GM12878 (cell line): ENCODE data around the gene RAPGEF4. TPM values are rescaled to one million over a fixed set of nuclear protein-coding genes. Genes with fewer than 3 reads are reported as not detected.

Experiments
- ATAC-seq: fragments of 200-7000 bp; cut with Tn5 transposase; 3 replicates; pipeline ENCODE4 v1.9.1; 2020; ENCODE audit warnings: mild to moderate bottlenecking, moderate library complexity
- BruUV-seq: library from RNA; stranded (reverse); fragments of 400-500 nt; replicated peaks from 2 replicates; lab custom pipeline; 2021; lab: Mats Ljungman, UMichigan
- CTCF ChIA-PET: fragments of 300-600 bp; sonication (Branson Sonifier 250); formaldehyde crosslinking; extraction: SDS; loops from one replicate; lab custom pipeline; 2021; ENCODE audit warnings: inconsistent platforms; lab: Yijun Ruan, JAX
- POLR2A ChIA-PET: fragments of 350-600 bp; formaldehyde crosslinking; extraction: SDS; loops from one replicate; lab custom pipeline; 2021; ENCODE audit warnings: inconsistent platforms; lab: Charles Lee
- RAD21 ChIA-PET: fragments of 300-600 bp; sonication (Branson Sonifier 250); formaldehyde crosslinking; loops from one replicate; lab custom pipeline; 2023; ENCODE audit warnings: antibody characterized with exemption; ENCODE audit not compliant: unreplicated experiment; lab: Charles Lee
- SMC1A ChIA-PET: fragments of 300-600 bp; sonication (Branson Sonifier 250); formaldehyde crosslinking; loops from one replicate; lab custom pipeline; 2023; ENCODE audit not compliant: unreplicated experiment, uncharacterized antibody; lab: Charles Lee
- DNase-seq: peaks from one replicate; pipeline ENCODE4 v3.0.0-alpha.2; 2011; ENCODE audit warnings: low read depth, low spot score
- FAIRE-seq: peaks from 3 replicates; lab custom pipeline; 2011; peaks lifted over from hg19 to GRCh38; lab: Jason Lieb, UNC
- H2AFZ ChIP-seq: 2 replicates; pipeline ENCODE4 v1.6.0; 2011; ENCODE audit warnings: low read depth, low read length, control low read depth; ENCODE audit not compliant: control insufficient read depth
- H3K27ac ChIP-seq: 2 replicates; pipeline ENCODE4 v1.5.1; 2011; ENCODE audit warnings: control low read depth; ENCODE audit not compliant: control insufficient read depth, insufficient read depth
- H3K27me3 ChIP-seq, 2 experiments: replicated peaks in 1 of 2; 2 replicates each; pipeline versions ENCODE4 v1.6.0 to v1.6.1; 2011; ENCODE audit warnings: low read length in 1 of 2; ENCODE audit not compliant: control insufficient read depth in 2 of 2, insufficient read depth in 2 of 2
- H3K36me3 ChIP-seq, 2 experiments: 2 replicates each; pipeline ENCODE4 v1.5.1; 2011; ENCODE audit warnings: low read length in 1 of 2; ENCODE audit not compliant: control insufficient read depth in 2 of 2, insufficient read depth in 2 of 2
- H3K4me1 ChIP-seq: 2 replicates; pipeline ENCODE4 v1.6.1; 2011; ENCODE audit warnings: mild to moderate bottlenecking, low read length, moderate library complexity, mixed read lengths; ENCODE audit not compliant: control insufficient read depth, insufficient read depth
- H3K4me2 ChIP-seq: 2 replicates; pipeline ENCODE4 v1.6.0; 2011; ENCODE audit warnings: control low read depth; ENCODE audit not compliant: control insufficient read depth, insufficient read depth
- H3K4me3 ChIP-seq: fragments of 200-600 bp; sonication (generic); 2 replicates; pipeline ENCODE4 v1.5.1; 2016
- H3K79me2 ChIP-seq: 2 replicates; pipeline ENCODE4 v1.6.0; 2011; ENCODE audit warnings: low read length; ENCODE audit not compliant: control insufficient read depth, insufficient read depth
- H3K9ac ChIP-seq: 2 replicates; pipeline ENCODE4 v1.8.0; 2011; ENCODE audit warnings: low read length, control low read depth, mixed read lengths; ENCODE audit not compliant: control insufficient read depth, insufficient read depth
- H3K9me3 ChIP-seq: replicated peaks from 3 replicates; pipeline ENCODE4 v1.5.1; 2011; ENCODE audit warnings: mild to moderate bottlenecking, low read length; ENCODE audit not compliant: control insufficient read depth, insufficient read depth
- H4K20me1 ChIP-seq: 2 replicates; pipeline ENCODE4 v1.6.0; 2011; ENCODE audit not compliant: control insufficient read depth, insufficient read depth
- CBFB ChIP-seq: IDR thresholded peaks from 2 replicates; pipeline ENCODE4 v1.6.1; 2016; ENCODE audit warnings: antibody characterized with exemption, low read depth
- EGR1 ChIP-seq, 2 experiments: IDR thresholded peaks; 1 replicate in 1 of 2; 2 replicates in 1 of 2; pipeline ENCODE4 v1.6.1; 2011 to 2012; ENCODE audit warnings: low read depth in 2 of 2, low read length in 2 of 2, borderline replicate concordance in 1 of 2, mild to moderate bottlenecking in 1 of 2, moderate library complexity in 1 of 2
- GATAD2B ChIP-seq: fragments of 450-650 bp; conservative IDR thresholded peaks from 2 replicates; pipeline ENCODE4 v1.6.1; 2017; ENCODE audit warnings: low read depth, mild to moderate bottlenecking, moderate library complexity
- HDGF ChIP-seq: fragments of 450-650 bp; IDR thresholded peaks from 2 replicates; pipeline ENCODE4 v1.6.1; 2016; ENCODE audit warnings: antibody characterized with exemption
- IRF3 ChIP-seq: fragments of 450-650 bp; IDR thresholded peaks from 2 replicates; pipeline ENCODE4 v1.6.1; 2014; ENCODE audit warnings: mild to moderate bottlenecking
- JUND ChIP-seq: IDR thresholded peaks from 2 replicates; pipeline ENCODE4 v1.6.1; 2012; ENCODE audit warnings: low read depth, mild to moderate bottlenecking, low read length, improper control_type of control experiment, moderate library complexity
- NFIC ChIP-seq: IDR thresholded peaks from 2 replicates; pipeline ENCODE4 v1.6.1; 2012; ENCODE audit warnings: low read depth, mild to moderate bottlenecking, inconsistent platforms, low read length, moderate library complexity
- PBX3 ChIP-seq: IDR thresholded peaks from 2 replicates; pipeline ENCODE4 v1.6.1; 2011; ENCODE audit warnings: mild to moderate bottlenecking, low read depth, low read length, moderate library complexity; ENCODE audit not compliant: insufficient replicate concordance
- PML ChIP-seq: IDR thresholded peaks from 2 replicates; pipeline ENCODE4 v1.6.1; 2012; ENCODE audit warnings: low read length, inconsistent platforms
- SPI1 ChIP-seq: IDR thresholded peaks from 2 replicates; pipeline ENCODE4 v1.6.1; 2011; ENCODE audit warnings: low read depth, mild to moderate bottlenecking, low read length, moderate library complexity, borderline replicate concordance; ENCODE audit not compliant: insufficient read depth
- YBX1 ChIP-seq: fragments of 450-650 bp; IDR thresholded peaks from 2 replicates; pipeline ENCODE4 v1.6.1; 2016; ENCODE audit warnings: antibody characterized with exemption
- ZNF24 ChIP-seq: fragments of 450-650 bp; IDR thresholded peaks from 2 replicates; pipeline ENCODE4 v1.6.1; 2017; ENCODE audit warnings: antibody characterized with exemption, mild to moderate bottlenecking
- ZZZ3 ChIP-seq: IDR thresholded peaks from 2 replicates; pipeline ENCODE4 v1.6.1; 2011; ENCODE audit warnings: low read depth; ENCODE audit not compliant: control insufficient read depth, insufficient read length
- WGBS: methylation state at CpG from one replicate; pipeline ENCODE4 v1.1.6; 2016; ENCODE audit warnings: low lambda C conversion rate; ENCODE audit not compliant: insufficient replicate concordance, insufficient coverage; ENCODE audit errors: missing lambda C conversion rate; 5-methylcytosine and 5-hydroxymethylcytosine counted together
- in situ Hi-C: fragments of 300-500 bp; cut with MboI; formaldehyde crosslinking; loops from 9 replicates; pipeline ENCODE4 v1.14.3; 2018; ENCODE audit warnings: mixed read lengths
- intact Hi-C: fragments of 100-400 bp; cut with micrococcal nuclease; formaldehyde crosslinking; loops from one replicate; pipeline ENCODE4 v1.14.2; 2022; ENCODE audit not compliant: unreplicated experiment
- polyA plus RNA-seq, 11 experiments: library from polyadenylated mRNA; depleted of rRNA in 4 of 11; unstranded in 6 of 11; stranded (reverse) in 5 of 11; fragments of >200 nt; fragmentation: Nextera tagmentation in 4 of 11; fragmentation: Illumina TruSeq in 1 of 11; extraction: Ambion mirVana in 4 of 11; extraction: Trizol in 1 of 11; gene quantifications; 1 replicate in 1 of 11; 2 replicates in 10 of 11; pipeline versions ENCODE4 v1.2.1 to v1.2.3, GENCODE V29; 2011 to 2016; ENCODE audit warnings: inconsistent platforms in 2 of 11, missing spikeins in 2 of 11, low read depth in 1 of 11
- total RNA-seq, 4 experiments: library from RNA; depleted of rRNA in 3 of 4; stranded (reverse); fragments of >200 nt in 3 of 4; fragmentation: Illumina TruSeq in 1 of 4; extraction: Trizol in 1 of 4; gene quantifications; 2 replicates each; pipeline versions ENCODE4 v1.2.1 to v1.2.3, GENCODE V29; 2013 to 2021

The RAPGEF4 gene
- total and polyA plus RNA-seq, 10 of the 15 experiments (the other 5 are each of a cell fraction or from before 2014, with no cell fraction given): 0.18 TPM; not detected in 8

- TF ChIP-seq CBFB (no peak), IRF3 (no peak), ZNF24 (no peak), ZZZ3 (no peak), SPI1 (no peak), GATAD2B (no peak), JUND (no peak), PML (no peak), YBX1 (no peak), NFIC (no peak), HDGF (no peak), EGR1 (IDR thresholded peaks at IDR 0.05; ENCODE audit: borderline replicate concordance in 1 of 2, low read depth in 2 of 2, low read length in 2 of 2) (no peak), PBX3 (no peak)
- TF ChIP-seq, all 136 proteins: peak for 0
- ChIA-PET POLR2A (no interaction called here), CTCF (no interaction called here), SMC1A (no interaction called here), RAD21 (no interaction called here)
- Histone ChIP-seq H3K27me3 (no peaks in the 10 kb centered on the region), H3K9ac (no peak overlapping the region), H2AFZ (no peak overlapping the region), H3K4me1 (no peaks in the 10 kb centered on the region), H4K20me1 (no peaks in the 10 kb centered on the region), H3K4me3 (no peak overlapping the region), H3K79me2 (no peaks in the 10 kb centered on the region), H3K36me3 (no peaks in the 10 kb centered on the region), H3K4me2 (no peak overlapping the region), H3K9me3 (no peaks in the 10 kb centered on the region), H3K27ac (no peak overlapping the region)
- intact Hi-C loops (no loop called here), in situ Hi-C loops (loop anchor here (25.0 kb wide), 1 partner anchor 133 kb away; no protein-coding TSS in a partner anchor)
- DNase-seq: no peak
- ATAC-seq: no peak
- BruUV-seq: no TSS peak
- no peak for FAIRE-seq
- WGBS: 42% methylated on average over 1 of the region's 1 CpG
These were observed 209.3 kb downstream of the RAPGEF4 start for GRCh38 chr2:172944794-172945509.
